Caco-2 (cell line): ENCODE results near the gene CASP3. TPM values are rescaled to one million over a fixed set of nuclear protein-coding genes. Genes with fewer than 3 reads are reported as not detected.

Source experiments
- Bru-seq: library from RNA; stranded (reverse); fragments of 400-500 nt; gene quantifications from one replicate; lab custom pipeline; 2021; lab: Mats Ljungman, UMichigan
- BruChase-seq, 2 experiments: library from RNA; stranded (reverse); fragments of 400-500 nt; gene quantifications; one replicate each; lab custom pipeline; 2021; lab: Mats Ljungman, UMichigan
- BruUV-seq: library from RNA; stranded (reverse); fragments of 400-500 nt; replicated peaks from 2 replicates; lab custom pipeline; 2021; lab: Mats Ljungman, UMichigan
- CTCF ChIA-PET: fragments of 300-600 bp; sonication (Branson Sonifier 250); formaldehyde crosslinking; loops from one replicate; lab custom pipeline; 2022; ENCODE audit warnings: antibody characterized with exemption; lab: Charles Lee
- POLR2A ChIA-PET: fragments of 300-600 bp; sonication (Branson Sonifier 250); formaldehyde crosslinking; loops from one replicate; lab custom pipeline; 2022; ENCODE audit warnings: antibody characterized with exemption; lab: Charles Lee
- DNase-seq, 2 experiments: peaks; one replicate each; pipeline versions ENCODE4 v3.0.0 to v3.0.0-alpha.2; 2020 to 2022
- H3K27me3 ChIP-seq: replicated peaks from 2 replicates; pipeline ENCODE4 v1.6.0; 2011; ENCODE audit warnings: low read length; ENCODE audit not compliant: control insufficient read depth, insufficient read depth
- H3K36me3 ChIP-seq: 2 replicates; pipeline ENCODE4 v1.5.1; 2011; ENCODE audit warnings: low read length; ENCODE audit not compliant: control insufficient read depth, insufficient read depth
- H3K4me1 ChIP-seq: fragments of 250-450 bp; sonication (Bioruptor Pico); 2 replicates; pipeline ENCODE4 v1.5.1; 2020; ENCODE audit warnings: mild to moderate bottlenecking
- H3K4me3 ChIP-seq: 2 replicates; pipeline ENCODE4 v1.5.1; 2011; ENCODE audit warnings: low read depth, mild to moderate bottlenecking, control low read depth, low read length
- H3K9me3 ChIP-seq: fragments of 250-450 bp; sonication (Bioruptor Pico); 2 replicates; pipeline ENCODE4 v1.5.1; 2020; ENCODE audit warnings: mild to moderate bottlenecking, moderate library complexity
- H3K27ac Mint-ChIP-seq: one replicate; pipeline ENCODE4 v1.8.0; 2022; ENCODE audit warnings: mixed read lengths; ENCODE audit not compliant: unreplicated experiment
- H3K27me3 Mint-ChIP-seq: one replicate; pipeline ENCODE4 v1.8.0; 2022; ENCODE audit warnings: mixed read lengths; ENCODE audit not compliant: insufficient read depth, unreplicated experiment
- H3K36me3 Mint-ChIP-seq: one replicate; pipeline ENCODE4 v1.8.0; 2022; ENCODE audit warnings: mild to moderate bottlenecking, mixed read lengths; ENCODE audit not compliant: insufficient read depth, unreplicated experiment
- H3K4me1 Mint-ChIP-seq: one replicate; pipeline ENCODE4 v1.8.0; 2022; ENCODE audit warnings: low read depth, mixed read lengths; ENCODE audit not compliant: unreplicated experiment
- H3K4me3 Mint-ChIP-seq: one replicate; pipeline ENCODE4 v1.8.0; 2022; ENCODE audit warnings: mild to moderate bottlenecking, moderate library complexity, mixed read lengths; ENCODE audit not compliant: unreplicated experiment
- H3K9me3 Mint-ChIP-seq: one replicate; pipeline ENCODE4 v1.8.0; 2022; ENCODE audit warnings: mixed read lengths; ENCODE audit not compliant: unreplicated experiment
- intact Hi-C: fragments of 100-400 bp; cut with micrococcal nuclease; formaldehyde crosslinking; loops from one replicate; pipeline ENCODE4 v1.10.0; 2022; ENCODE audit not compliant: unreplicated experiment
- long read RNA-seq: library from polyadenylated mRNA; stranded (forward); transcript quantifications from one replicate; pipeline ENCODE4 v2.0.0, GENCODE V29; 2022
- total RNA-seq: library from RNA; stranded (reverse); gene quantifications from 2 replicates; pipeline ENCODE4 v1.2.3, GENCODE V29; 2022
- TF ChIP-seq, protein P1 (sequence below), 2 experiments: fragments of 200-600 bp in 1 of 2; IDR thresholded peaks; 1 replicate in 1 of 2; 2 replicates in 1 of 2; pipeline versions ENCODE4 v1.5.1 to v1.8.0; 2011 to 2022; ENCODE audit warnings: antibody characterized with exemption in 1 of 2, control low read depth in 1 of 2, inconsistent platforms in 1 of 2, low read depth in 1 of 2, low read length in 1 of 2, mild to moderate bottlenecking in 1 of 2, moderate library complexity in 1 of 2; ENCODE audit not compliant: insufficient read depth in 1 of 2, severe bottlenecking in 1 of 2, unreplicated experiment in 1 of 2

Gene CASP3
- 34.1 and 34.5 TPM in 2 replicates for total RNA-seq
- Bru-seq, nascent RNA, result percentile 84 among the genes with signal in this experiment
- percentile 92 among the genes with signal in this experiment for BruChase-seq, experiment 1, labeled RNA remaining after a 2-hour chase
- BruChase-seq, experiment 2, labeled RNA remaining after a 6-hour chase, result percentile 86 among the genes with signal in this experiment
- long read RNA-seq, transcript CASP3-206 (7 exons, 2,540 nt), result major isoform, 59 of 105 reads
- long read RNA-seq, transcript CASP3-201 (8 exons, 2,673 nt), result minor isoform, 26 of 105 reads
- long read RNA-seq, partial matches to known transcripts, result 4 of 105 reads
- long read RNA-seq, other reads (novel, unspliced or antisense), result 12 of 105 reads

DNA sequence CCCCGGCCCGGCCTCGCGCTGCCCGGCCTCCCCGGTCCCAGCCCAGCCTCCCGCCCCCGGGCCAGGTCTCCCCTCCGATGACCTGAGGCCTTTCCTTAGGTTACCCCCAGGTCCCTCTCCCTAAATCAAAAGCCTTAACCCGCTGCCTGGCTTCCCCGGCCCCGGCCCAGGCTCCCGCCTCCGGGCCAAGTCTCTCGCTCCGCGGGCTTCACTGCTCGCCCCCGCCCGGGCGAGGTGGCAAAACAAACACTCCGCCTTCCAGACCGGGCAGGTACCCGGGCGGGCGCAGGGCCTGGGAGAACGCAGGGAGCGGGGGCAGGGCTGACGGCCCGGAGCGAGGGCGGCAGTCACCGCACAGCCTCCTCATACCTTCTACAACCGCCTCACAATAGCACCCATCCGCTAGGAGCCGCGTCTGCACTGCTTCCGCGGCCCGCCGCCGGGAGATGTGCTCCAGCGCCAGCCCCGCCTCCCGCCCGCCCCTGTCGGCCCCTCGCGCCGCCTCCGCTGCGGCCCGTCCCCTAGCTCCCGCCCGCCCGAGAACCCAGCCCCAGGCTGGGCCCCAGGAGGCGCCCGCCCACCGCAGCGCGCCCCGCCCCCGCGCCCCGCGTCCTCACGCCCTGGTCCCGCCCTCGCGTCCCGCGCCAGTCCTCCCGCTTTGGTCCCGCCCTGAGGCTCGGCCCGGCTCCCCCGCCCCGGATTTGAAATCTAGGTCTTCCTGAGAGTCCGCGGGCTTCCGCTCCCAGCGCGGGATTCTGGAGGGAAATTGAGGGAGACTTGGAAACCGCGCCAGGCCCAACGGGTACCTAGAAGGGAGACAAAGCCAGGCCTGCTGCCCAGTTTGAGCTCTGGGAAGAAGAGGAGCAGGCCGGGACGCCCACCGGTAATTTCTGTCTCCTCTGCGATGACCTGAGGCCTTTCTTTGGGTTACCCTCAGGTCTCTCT, at the start of gene CASP3, which contains the start of gene PRIMPOL:
TSS of gene CASP3 (minus strand) at position 422 of the 945 bp plus-strand sequence. CDS start 10,994 bp downstream, outside the sequence.
TSS of gene PRIMPOL (plus strand) at position 713 of the 945 bp plus-strand sequence. CDS start 7,403 bp downstream, outside the sequence.
- Mint-ChIP-seq H3K4me3 (peak within 1 kb of the TSS; percentile 88), H3K27ac (peak within 1 kb of the TSS; percentile 78), H3K36me3 (peaks cover 9% of the 10 kb centered on the region), H3K9me3 (no peaks in the 10 kb centered on the region), H3K4me1 (peaks cover 14% of the 10 kb centered on the region), H3K27me3 (no peaks in the 10 kb centered on the region)
- Histone ChIP-seq H3K4me3 (peak within 1 kb of the TSS; percentile 63), H3K27me3 (no peaks in the 10 kb centered on the region), H3K9me3 (no peaks in the 10 kb centered on the region), H3K4me1 (peaks cover 10% of the 10 kb centered on the region), H3K36me3 (no peaks in the 10 kb centered on the region)
- no TSS peak for BruUV-seq
- TF ChIP-seq, protein P1, sequence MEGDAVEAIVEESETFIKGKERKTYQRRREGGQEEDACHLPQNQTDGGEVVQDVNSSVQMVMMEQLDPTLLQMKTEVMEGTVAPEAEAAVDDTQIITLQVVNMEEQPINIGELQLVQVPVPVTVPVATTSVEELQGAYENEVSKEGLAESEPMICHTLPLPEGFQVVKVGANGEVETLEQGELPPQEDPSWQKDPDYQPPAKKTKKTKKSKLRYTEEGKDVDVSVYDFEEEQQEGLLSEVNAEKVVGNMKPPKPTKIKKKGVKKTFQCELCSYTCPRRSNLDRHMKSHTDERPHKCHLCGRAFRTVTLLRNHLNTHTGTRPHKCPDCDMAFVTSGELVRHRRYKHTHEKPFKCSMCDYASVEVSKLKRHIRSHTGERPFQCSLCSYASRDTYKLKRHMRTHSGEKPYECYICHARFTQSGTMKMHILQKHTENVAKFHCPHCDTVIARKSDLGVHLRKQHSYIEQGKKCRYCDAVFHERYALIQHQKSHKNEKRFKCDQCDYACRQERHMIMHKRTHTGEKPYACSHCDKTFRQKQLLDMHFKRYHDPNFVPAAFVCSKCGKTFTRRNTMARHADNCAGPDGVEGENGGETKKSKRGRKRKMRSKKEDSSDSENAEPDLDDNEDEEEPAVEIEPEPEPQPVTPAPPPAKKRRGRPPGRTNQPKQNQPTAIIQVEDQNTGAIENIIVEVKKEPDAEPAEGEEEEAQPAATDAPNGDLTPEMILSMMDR (IDR thresholded peaks at IDR 0.05; ENCODE audit: insufficient read depth in 1 of 2, low read depth in 1 of 2, low read length in 1 of 2, severe bottlenecking in 1 of 2, unreplicated experiment in 1 of 2), result peak in 1 of 2 experiments; percentile 26
- POLR2A ChIA-PET, result interaction anchor here (0.6 to 2.7 kb wide), 19 partner anchors 9 to 1367 kb away, joined by 3 to 17 read pairs (median 5); partner anchors contain the start of gene CENPU
- intact Hi-C loops, result loop anchor here (2.0 to 10.0 kb wide), 5 partner anchors 83 to 384 kb away; partner anchors contain the start of genes CENPU and IRF2
- CTCF ChIA-PET, result interaction anchor here (0.5 to 1.6 kb wide), 17 partner anchors 13 to 776 kb away, joined by 3 to 11 read pairs (median 3); partner anchors contain the start of gene CENPU
- DNase-seq, result peak; percentile 95 to 97

DNA sequence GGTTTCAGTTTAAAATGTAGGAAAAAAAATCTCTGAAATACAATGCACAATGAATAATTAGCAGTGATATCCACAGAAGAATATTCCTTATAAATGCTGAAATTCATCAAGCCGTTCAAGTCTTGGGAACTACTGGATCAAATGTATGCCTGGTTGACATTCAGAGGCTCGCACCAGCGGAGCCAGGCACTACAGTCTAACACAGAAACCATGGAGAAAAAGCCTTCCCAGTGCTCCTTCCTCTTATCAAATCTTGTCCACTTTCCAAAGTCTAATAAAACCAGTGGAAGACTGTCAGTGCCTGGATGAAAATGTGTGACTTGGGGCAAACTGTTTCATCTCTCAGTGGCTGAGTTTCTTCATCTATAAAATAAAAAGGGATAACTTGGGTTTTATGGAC, 48.7 kb upstream of the CASP3 start:
- H3K4me1 Mint-ChIP-seq, result no peaks in the 10 kb centered on the region
- no peaks in the 10 kb centered on the region for H3K27me3 ChIP-seq
- H3K4me3 Mint-ChIP-seq, result no peak overlapping the region
- H3K27ac Mint-ChIP-seq, result no peak overlapping the region
- no peak for DNase-seq
- no TSS peak for BruUV-seq
- H3K36me3 ChIP-seq, result no peaks in the 10 kb centered on the region
- H3K4me1 ChIP-seq, result no peaks in the 10 kb centered on the region
- no peaks in the 10 kb centered on the region for H3K27me3 Mint-ChIP-seq
- ChIA-PET CTCF (no interaction called here), POLR2A (no interaction called here)
- peaks cover 50% of the 10 kb centered on the region for H3K36me3 Mint-ChIP-seq
- TF ChIP-seq, protein P1 (IDR thresholded peaks at IDR 0.05; ENCODE audit: insufficient read depth in 1 of 2, low read depth in 1 of 2, low read length in 1 of 2, severe bottlenecking in 1 of 2, unreplicated experiment in 1 of 2), result no peak
- intact Hi-C loops, result no loop called here
- no peaks in the 10 kb centered on the region for H3K9me3 ChIP-seq
- no peaks in the 10 kb centered on the region for H3K9me3 Mint-ChIP-seq
- no peak overlapping the region for H3K4me3 ChIP-seq
